ENCODE data around the gene SUSD1.

Gene SUSD1

DNA sequence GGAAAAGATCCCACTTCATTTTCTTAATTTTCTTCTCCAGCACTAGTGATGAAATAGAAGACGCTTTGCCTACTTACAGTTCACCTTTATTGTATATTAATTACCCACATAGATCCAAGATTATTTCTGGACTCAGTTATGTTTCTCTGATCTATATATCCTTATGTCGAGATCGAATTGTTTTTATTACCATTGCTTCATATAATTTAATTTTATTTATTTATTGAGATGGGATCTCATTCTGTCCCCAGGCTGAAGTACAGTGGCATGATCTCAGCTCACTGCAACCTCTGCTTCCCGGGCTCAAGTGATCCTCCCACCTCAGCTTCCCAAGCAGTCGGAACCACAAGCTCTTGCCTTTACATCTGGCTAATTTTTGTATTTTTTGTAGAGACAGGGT lies 157.2 kb downstream of the SUSD1 start:
- no peaks in the 10 kb centered on the region for H3K9me3 Mint-ChIP-seq
- H3K4me1 Mint-ChIP-seq (ENCODE audit: low read depth), result peaks cover 38% of the 10 kb centered on the region
- H3K27ac Mint-ChIP-seq, result no peak overlapping the region
- no peaks in the 10 kb centered on the region for H3K27me3 Mint-ChIP-seq
- H3K4me3 Mint-ChIP-seq, result no peak overlapping the region
- H3K36me3 Mint-ChIP-seq (ENCODE audit: low read depth), result no peaks in the 10 kb centered on the region
- intact Hi-C loops (cut with micrococcal nuclease), result no loop called here

DNA sequence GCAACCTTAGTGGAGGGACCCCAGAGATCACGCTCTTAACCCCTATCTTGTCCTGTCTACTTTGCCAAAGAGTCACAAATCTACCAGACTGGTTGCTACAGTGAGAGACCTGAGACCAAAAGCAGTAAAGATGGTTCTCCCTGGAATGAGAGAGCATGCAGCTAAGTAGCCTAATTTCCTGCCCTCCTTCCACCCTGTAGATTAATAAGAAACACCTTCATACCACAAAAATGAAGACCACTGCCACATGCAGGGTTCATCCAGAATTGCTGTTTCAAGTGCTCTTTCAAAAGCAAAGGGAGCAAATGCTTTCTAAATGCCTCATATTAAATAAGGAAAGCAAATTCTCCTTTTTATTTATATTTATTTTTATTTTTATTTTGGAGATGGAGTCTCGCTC lies 159.4 kb downstream of the SUSD1 start:
- H3K4me1 Mint-ChIP-seq (ENCODE audit: low read depth), result peaks cover 46% of the 10 kb centered on the region
- intact Hi-C loops (cut with micrococcal nuclease), result no loop called here
- H3K9me3 Mint-ChIP-seq, result no peaks in the 10 kb centered on the region
- H3K27me3 Mint-ChIP-seq, result no peaks in the 10 kb centered on the region
- H3K4me3 Mint-ChIP-seq, result no peak overlapping the region
- no peaks in the 10 kb centered on the region for H3K36me3 Mint-ChIP-seq (ENCODE audit: low read depth)
- H3K27ac Mint-ChIP-seq, result no peak overlapping the region

DNA sequence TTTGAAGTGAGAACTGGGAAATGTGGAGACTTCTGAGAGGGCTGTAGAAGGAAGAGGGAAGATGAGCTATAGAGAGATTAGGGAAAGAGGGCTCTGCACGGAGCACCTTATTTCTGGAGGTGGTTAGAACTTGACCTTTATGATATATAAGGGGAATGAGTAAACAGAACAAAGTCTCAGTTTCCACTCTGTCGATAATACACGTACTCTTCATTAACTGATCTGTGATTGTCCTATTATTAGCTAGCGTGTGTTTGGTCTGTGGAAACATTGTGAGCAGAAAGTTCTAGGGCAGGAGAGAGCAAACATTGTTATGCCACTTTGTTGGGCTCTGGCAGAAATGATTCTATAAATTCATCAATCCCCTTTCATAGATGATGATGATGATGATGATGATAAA lies 159.9 kb downstream of the SUSD1 start:
- intact Hi-C loops (cut with micrococcal nuclease), result no loop called here
- Mint-ChIP-seq H3K4me3 (no peak overlapping the region), H3K9me3 (no peaks in the 10 kb centered on the region), H3K27ac (peak overlapping the region; percentile 87), H3K4me1 (ENCODE audit: low read depth) (peaks cover 49% of the 10 kb centered on the region), H3K27me3 (no peaks in the 10 kb centered on the region), H3K36me3 (ENCODE audit: low read depth) (no peaks in the 10 kb centered on the region)

DNA sequence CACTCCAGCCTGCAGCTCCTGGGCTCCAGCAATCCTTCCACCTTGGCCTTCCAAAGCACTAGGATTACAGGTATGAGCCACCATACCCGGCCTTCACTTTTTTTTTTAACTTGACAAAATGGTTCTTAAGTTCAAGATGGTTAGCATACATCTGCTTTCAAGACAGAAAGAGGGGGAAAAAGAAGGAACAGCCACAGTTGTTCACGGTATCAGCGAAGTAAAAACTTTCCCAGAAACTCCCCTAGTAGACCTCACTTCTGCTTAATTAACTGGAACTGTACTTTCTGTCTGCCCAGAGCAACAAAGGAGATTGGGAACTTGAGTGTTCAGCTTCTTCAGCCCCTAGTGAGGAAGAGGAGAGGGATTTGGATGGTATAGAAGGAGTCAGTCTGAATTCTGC lies 161.8 kb downstream of the SUSD1 start:
- H3K4me3 Mint-ChIP-seq, result peak overlapping the region; percentile 17
- no peaks in the 10 kb centered on the region for H3K36me3 Mint-ChIP-seq (ENCODE audit: low read depth)
- peak overlapping the region; percentile 87 for H3K27ac Mint-ChIP-seq
- H3K9me3 Mint-ChIP-seq, result no peaks in the 10 kb centered on the region
- intact Hi-C loops (cut with micrococcal nuclease), result loop anchor here (2.0 to 5.0 kb wide), 3 partner anchors 50 to 76 kb away; no protein-coding TSS in a partner anchor
- H3K4me1 Mint-ChIP-seq (ENCODE audit: low read depth), result peaks cover 60% of the 10 kb centered on the region
- H3K27me3 Mint-ChIP-seq, result no peaks in the 10 kb centered on the region

DNA sequence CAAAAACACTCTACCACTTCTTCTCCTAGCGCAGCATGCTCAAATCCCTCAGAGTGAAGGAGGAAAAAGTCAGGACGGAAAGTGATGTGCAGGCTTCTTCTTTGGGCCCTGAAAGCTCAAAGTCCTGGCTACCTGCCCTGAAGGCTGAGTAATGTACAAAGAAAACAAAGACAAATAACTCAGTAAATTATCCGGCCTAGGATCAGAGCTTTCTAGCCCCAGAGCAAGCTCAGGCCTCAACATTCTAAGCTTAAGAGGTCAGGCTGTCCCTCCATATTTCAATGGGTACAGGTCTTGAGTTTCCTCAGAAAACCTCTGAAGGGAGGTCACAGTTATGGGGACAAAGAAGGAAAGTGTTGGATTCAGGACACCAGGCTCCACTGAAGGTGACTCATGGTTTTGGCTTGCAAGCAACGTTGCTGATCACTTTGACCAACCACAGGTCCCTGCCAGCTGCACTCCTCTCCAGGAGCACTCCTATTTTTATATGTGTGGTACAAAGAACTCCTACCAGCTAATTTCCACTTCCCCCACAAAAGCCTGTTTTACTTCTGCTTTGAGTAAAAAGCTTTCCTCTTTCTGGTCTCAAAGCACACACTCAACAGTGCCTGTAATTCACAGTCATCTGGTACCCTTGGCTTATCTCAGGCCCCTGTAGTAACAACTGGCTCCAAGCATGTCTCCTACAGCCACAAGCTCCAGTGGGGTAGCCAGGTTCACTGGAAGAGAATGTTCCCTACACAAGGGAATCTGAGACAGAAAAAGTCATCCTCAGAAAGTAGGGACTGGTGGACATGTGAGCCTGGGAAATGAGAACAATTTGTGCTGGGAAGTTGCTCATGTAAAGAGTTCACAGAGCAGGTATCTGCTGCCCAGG lies 162.8 kb downstream of the SUSD1 start:
- intact Hi-C loops (cut with micrococcal nuclease), result loop anchor here (2.0 to 5.0 kb wide), 3 partner anchors 51 to 75 kb away; no protein-coding TSS in a partner anchor
- Mint-ChIP-seq H3K9me3 (no peaks in the 10 kb centered on the region), H3K4me3 (no peak overlapping the region), H3K27ac (peak overlapping the region; percentile 87), H3K27me3 (no peaks in the 10 kb centered on the region), H3K4me1 (ENCODE audit: low read depth) (peaks cover 68% of the 10 kb centered on the region), H3K36me3 (ENCODE audit: low read depth) (no peaks in the 10 kb centered on the region)

DNA sequence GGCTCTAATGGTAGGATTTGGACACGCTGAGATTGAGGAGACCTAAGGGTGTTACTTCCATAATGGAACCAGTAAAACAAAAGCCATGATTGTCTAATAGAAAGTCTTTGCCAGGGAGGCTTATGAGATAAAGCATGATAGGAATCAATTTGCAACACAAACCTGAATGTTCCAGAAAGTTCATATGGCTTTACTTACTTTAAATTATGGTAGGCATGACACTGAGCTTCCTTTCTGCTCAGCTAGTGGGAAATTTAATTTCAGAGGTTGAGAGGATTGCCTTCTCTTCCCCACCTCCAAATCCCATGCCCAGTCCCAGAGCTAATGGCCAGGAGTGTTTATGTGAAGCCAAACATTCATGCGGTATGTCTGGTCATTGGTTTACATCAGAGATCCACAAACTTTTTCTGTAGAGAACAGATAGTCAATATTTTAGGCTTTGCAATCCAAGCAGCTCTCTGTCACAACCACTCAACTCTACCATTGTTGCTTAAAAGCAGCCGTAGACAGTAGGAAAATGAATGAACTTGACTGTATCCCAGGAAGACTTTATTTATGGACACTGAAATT lies 164.0 kb downstream of the SUSD1 start:
- H3K4me3 Mint-ChIP-seq, result no peak overlapping the region
- H3K27me3 Mint-ChIP-seq, result no peaks in the 10 kb centered on the region
- intact Hi-C loops (cut with micrococcal nuclease), result loop anchor here (5.0 kb wide), 2 partner anchors 54 to 74 kb away; no protein-coding TSS in a partner anchor
- no peaks in the 10 kb centered on the region for H3K36me3 Mint-ChIP-seq (ENCODE audit: low read depth)
- H3K27ac Mint-ChIP-seq, result peak overlapping the region; percentile 87
- peaks cover 77% of the 10 kb centered on the region for H3K4me1 Mint-ChIP-seq (ENCODE audit: low read depth)
- no peaks in the 10 kb centered on the region for H3K9me3 Mint-ChIP-seq

DNA sequence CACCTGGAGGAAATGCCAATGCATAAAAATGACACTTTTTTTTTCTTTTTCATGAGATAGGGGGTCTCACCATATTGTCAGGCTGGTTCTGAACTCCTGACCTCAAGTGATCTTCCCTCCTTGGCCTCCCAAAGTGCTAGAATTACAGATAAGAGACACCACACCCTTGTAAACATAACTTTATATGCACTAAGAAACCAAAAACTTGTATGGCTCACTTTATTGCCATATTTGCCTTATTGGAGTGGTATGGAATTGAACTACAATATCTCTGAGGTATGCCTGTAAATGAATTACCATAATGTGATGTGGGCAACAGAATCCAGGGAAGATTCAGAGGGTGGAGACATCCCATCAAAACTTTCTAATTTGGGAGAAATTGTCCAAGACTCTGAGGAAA lies 164.6 kb downstream of the SUSD1 start:
- Mint-ChIP-seq H3K36me3 (ENCODE audit: low read depth) (no peaks in the 10 kb centered on the region), H3K4me1 (ENCODE audit: low read depth) (peaks cover 81% of the 10 kb centered on the region), H3K9me3 (no peaks in the 10 kb centered on the region), H3K27me3 (no peaks in the 10 kb centered on the region), H3K27ac (peak overlapping the region; percentile 87), H3K4me3 (no peak overlapping the region)
- intact Hi-C loops (cut with micrococcal nuclease), result loop anchor here (5.0 kb wide), 2 partner anchors 53 to 73 kb away; no protein-coding TSS in a partner anchor

DNA sequence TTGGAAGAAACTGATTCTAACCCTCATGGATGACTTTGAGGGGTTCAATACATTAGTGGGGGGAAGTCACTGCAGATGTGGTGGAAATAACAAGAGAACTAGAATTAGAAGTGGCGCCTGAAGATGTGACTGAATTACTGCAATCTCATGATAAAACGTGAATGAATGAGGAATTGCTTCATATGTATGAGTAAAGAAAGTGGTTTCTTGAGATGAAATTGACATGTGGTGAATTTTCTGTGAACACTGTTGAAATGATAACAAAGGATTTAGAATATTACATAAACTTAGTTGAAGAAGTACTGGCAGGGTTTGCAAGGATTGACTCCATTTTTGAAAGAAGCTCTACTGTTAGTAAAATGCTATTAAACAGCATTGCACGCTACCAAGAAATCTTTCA lies 165.4 kb downstream of the SUSD1 start:
- intact Hi-C loops (cut with micrococcal nuclease), result loop anchor here (5.0 kb wide), 2 partner anchors 52 to 72 kb away; no protein-coding TSS in a partner anchor
- Mint-ChIP-seq H3K27ac (peak overlapping the region; percentile 22), H3K36me3 (ENCODE audit: low read depth) (no peaks in the 10 kb centered on the region), H3K27me3 (peaks cover 2% of the 10 kb centered on the region), H3K4me1 (ENCODE audit: low read depth) (peaks cover 80% of the 10 kb centered on the region), H3K9me3 (no peaks in the 10 kb centered on the region), H3K4me3 (no peak overlapping the region)

DNA sequence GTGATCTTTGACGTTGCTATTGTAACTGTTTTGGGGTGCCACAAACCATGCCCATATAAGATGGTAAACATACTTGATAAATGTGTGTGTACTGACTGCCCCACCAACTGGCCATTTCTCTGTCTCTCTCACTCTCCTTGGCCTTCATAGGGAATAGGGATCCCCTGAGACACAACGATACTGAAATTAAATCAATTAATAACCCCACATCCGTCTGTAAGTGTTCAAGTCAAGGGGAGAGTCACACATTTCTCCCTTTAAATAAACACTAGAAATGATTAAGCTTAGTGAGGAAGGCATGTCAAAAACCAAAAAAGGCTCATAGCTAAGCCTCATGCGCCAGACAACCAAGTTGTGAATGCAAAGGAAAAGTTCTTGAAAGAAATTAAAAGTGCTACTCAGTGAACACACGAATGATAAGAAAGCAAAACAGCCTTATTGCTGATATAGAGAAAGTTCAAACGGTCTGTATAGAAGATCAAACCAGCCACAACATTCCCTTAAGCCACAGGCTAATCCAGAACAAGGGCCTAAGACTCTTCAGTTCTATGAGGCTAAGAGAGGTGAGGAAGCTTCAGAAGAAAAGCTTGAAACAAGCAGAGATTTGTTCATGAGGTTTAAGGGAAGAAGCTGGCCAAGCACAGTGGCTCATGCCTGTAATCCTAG lies 167.4 kb downstream of the SUSD1 start:
- H3K9me3 Mint-ChIP-seq, result no peaks in the 10 kb centered on the region
- intact Hi-C loops (cut with micrococcal nuclease), result no loop called here
- H3K4me1 Mint-ChIP-seq (ENCODE audit: low read depth), result peaks cover 68% of the 10 kb centered on the region
- peak overlapping the region; percentile 72 for H3K27ac Mint-ChIP-seq
- H3K36me3 Mint-ChIP-seq (ENCODE audit: low read depth), result no peaks in the 10 kb centered on the region
- H3K4me3 Mint-ChIP-seq, result no peak overlapping the region
- H3K27me3 Mint-ChIP-seq, result peaks cover 4% of the 10 kb centered on the region

DNA sequence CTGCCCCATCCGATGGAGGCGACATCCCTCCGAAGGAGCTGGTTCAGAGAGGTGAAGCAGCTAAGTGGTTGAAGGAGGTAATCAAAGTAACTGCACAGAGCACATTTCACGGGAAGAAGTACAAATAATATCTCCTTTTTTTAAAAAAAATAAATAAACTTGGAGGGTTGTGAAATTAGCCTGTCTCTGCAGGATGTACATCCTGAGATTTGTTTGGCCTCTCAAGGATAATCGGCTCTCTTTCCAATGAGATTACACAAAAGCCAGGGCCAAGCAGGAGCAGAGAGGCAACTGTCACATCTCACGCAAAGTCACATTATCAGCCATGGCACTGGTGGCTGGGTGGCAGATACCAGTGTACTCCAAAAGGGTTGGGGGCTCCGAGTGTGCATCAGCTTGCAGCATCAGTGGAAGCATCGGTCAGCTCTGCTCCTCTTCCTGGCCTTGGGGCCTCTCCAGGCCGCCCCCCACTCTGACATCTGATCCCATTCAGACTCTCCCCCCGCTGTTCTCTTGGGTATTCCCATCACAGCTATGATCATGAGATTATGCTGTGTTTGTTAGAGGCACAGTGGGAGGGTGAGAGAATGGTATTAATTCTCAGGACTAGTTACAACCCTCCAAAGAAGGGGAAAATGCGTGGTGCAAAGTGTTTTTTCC lies 168.6 kb downstream of the SUSD1 start:
- Mint-ChIP-seq H3K4me1 (ENCODE audit: low read depth) (peaks cover 55% of the 10 kb centered on the region), H3K36me3 (ENCODE audit: low read depth) (no peaks in the 10 kb centered on the region), H3K4me3 (no peak overlapping the region), H3K27ac (peak overlapping the region; percentile 24), H3K27me3 (peaks cover 4% of the 10 kb centered on the region), H3K9me3 (no peaks in the 10 kb centered on the region)
- intact Hi-C loops (cut with micrococcal nuclease), result no loop called here

DNA sequence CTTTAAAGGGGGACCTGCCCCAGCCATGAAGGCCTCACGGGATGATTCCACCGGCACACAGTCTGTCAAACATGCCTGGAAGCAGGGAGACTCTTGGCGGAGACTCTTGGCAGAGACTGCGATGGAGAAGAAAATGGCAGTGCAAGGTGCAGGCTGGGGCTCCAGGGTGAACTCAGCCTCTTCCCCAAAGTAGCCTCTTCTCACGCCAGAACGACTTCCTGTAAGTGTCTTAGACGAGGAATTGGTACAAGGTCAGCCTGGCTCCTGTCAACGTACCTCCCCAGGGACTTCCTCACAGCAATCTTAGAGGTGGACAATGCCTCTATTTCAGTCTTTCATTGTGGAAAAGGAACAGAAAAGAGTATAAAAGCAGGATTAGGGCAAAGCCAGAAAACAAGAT lies 169.2 kb downstream of the SUSD1 start:
- H3K36me3 Mint-ChIP-seq (ENCODE audit: low read depth), result no peaks in the 10 kb centered on the region
- intact Hi-C loops (cut with micrococcal nuclease), result no loop called here
- no peak overlapping the region for H3K4me3 Mint-ChIP-seq
- H3K9me3 Mint-ChIP-seq, result no peaks in the 10 kb centered on the region
- H3K27ac Mint-ChIP-seq, result peak overlapping the region; percentile 24
- H3K27me3 Mint-ChIP-seq, result peaks cover 4% of the 10 kb centered on the region
- H3K4me1 Mint-ChIP-seq (ENCODE audit: low read depth), result peaks cover 53% of the 10 kb centered on the region

DNA sequence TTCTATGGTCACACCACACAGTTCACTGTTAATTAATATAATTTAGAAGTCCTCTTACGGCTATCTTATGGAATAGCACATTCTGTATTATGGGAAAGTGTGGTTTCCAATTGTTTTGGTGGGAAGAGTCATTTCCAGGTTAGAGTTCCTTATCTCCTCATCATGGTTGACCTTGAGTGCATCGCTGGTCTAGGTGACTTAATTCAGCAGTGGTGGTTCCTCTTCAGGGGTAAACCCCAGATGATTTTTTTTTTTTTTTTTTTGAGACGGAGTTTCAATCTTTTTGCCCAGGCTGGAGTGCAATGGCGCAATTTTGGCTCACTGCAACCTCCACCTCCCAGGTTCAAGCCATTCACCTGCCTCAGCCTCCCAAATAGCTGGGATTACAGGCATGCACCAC lies 171.6 kb downstream of the SUSD1 start:
- Mint-ChIP-seq H3K4me1 (ENCODE audit: low read depth) (peaks cover 45% of the 10 kb centered on the region), H3K27ac (no peak overlapping the region), H3K4me3 (no peak overlapping the region), H3K27me3 (peaks cover 4% of the 10 kb centered on the region), H3K36me3 (ENCODE audit: low read depth) (no peaks in the 10 kb centered on the region), H3K9me3 (no peaks in the 10 kb centered on the region)
- intact Hi-C loops (cut with micrococcal nuclease), result no loop called here

DNA sequence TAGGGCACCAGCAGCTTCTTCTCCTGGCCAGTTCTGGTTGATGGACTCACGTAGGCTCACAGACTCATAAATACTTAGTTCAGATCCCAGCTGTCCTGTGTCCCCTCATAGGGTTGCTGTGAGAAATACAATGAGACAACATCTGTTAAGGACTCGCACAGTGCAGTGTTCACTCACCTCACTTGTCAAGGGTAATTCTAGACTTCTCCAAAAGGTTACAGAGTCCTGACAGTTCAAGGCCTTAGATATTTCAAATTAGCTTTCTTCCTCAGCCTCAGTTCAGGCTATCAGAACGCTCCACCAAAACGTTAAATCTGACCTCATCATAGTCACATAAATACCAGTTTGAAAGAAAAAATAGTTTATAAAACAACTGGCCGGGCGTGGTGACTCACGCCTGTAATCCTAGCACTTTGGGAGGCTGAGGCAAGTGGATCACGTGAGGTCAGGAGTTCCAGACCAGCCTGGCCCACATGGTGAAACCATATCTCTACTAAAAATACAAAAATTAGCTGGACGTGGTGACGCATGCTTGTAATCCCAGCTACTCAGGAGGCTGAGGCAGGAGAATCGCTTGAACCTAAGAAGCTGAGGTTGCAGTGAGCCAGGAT lies 172.1 kb downstream of the SUSD1 start:
- no peaks in the 10 kb centered on the region for H3K9me3 Mint-ChIP-seq
- H3K4me3 Mint-ChIP-seq, result no peak overlapping the region
- H3K4me1 Mint-ChIP-seq (ENCODE audit: low read depth), result peaks cover 43% of the 10 kb centered on the region
- H3K27me3 Mint-ChIP-seq, result peaks cover 4% of the 10 kb centered on the region
- H3K36me3 Mint-ChIP-seq (ENCODE audit: low read depth), result no peaks in the 10 kb centered on the region
- no peak overlapping the region for H3K27ac Mint-ChIP-seq
- intact Hi-C loops (cut with micrococcal nuclease), result no loop called here
